SK-N-MC (cell line): Measurements from ENCODE around the gene USP40.

Source experiments
- DNase-seq: peaks from one replicate; pipeline ENCODE4 v3.0.0-alpha.2; 2011; ENCODE audit warnings: low read depth, low spot score
- H3K27ac ChIP-seq: fragments of 200-600 bp; sonication (generic); 2 replicates; pipeline ENCODE4 v1.5.1; 2016; ENCODE audit warnings: mixed run types
- H3K36me3 ChIP-seq: fragments of 200-600 bp; sonication (generic); 2 replicates; pipeline ENCODE4 v1.6.1; 2017; ENCODE audit warnings: antibody characterized with exemption, low read length, mixed read lengths; ENCODE audit not compliant: insufficient read depth
- H3K4me3 ChIP-seq: fragments of 200-600 bp; sonication (generic); 2 replicates; pipeline ENCODE4 v1.5.1; 2016
- H3K9ac ChIP-seq: fragments of 200-600 bp; sonication (generic); 2 replicates; pipeline ENCODE4 v1.8.0; 2017; ENCODE audit warnings: mixed run types, mixed read lengths; ENCODE audit not compliant: insufficient read length
- H3K9me3 ChIP-seq: fragments of 200-600 bp; sonication (generic); 2 replicates; pipeline ENCODE4 v1.6.1; 2017; ENCODE audit warnings: low read depth, mild to moderate bottlenecking, antibody characterized with exemption, low read length, moderate library complexity, mixed read lengths
- EZH2 ChIP-seq: fragments of 200-600 bp; sonication (generic); IDR thresholded peaks from one replicate; pipeline ENCODE4 v1.6.1; 2017; ENCODE audit warnings: antibody characterized with exemption
- FOXP2 ChIP-seq: optimal IDR thresholded peaks from 2 replicates; pipeline ENCODE3; 2011; ENCODE audit warnings: mild to moderate bottlenecking, moderate library complexity; ENCODE audit not compliant: insufficient read depth; ENCODE audit errors: extremely low read length, control extremely low read depth
- POLR2AphosphoS5 ChIP-seq: IDR thresholded peaks from 2 replicates; pipeline ENCODE4 v1.6.1; 2012; ENCODE audit warnings: mild to moderate bottlenecking, low read depth, low read length, borderline replicate concordance

The USP40 gene, protein sequence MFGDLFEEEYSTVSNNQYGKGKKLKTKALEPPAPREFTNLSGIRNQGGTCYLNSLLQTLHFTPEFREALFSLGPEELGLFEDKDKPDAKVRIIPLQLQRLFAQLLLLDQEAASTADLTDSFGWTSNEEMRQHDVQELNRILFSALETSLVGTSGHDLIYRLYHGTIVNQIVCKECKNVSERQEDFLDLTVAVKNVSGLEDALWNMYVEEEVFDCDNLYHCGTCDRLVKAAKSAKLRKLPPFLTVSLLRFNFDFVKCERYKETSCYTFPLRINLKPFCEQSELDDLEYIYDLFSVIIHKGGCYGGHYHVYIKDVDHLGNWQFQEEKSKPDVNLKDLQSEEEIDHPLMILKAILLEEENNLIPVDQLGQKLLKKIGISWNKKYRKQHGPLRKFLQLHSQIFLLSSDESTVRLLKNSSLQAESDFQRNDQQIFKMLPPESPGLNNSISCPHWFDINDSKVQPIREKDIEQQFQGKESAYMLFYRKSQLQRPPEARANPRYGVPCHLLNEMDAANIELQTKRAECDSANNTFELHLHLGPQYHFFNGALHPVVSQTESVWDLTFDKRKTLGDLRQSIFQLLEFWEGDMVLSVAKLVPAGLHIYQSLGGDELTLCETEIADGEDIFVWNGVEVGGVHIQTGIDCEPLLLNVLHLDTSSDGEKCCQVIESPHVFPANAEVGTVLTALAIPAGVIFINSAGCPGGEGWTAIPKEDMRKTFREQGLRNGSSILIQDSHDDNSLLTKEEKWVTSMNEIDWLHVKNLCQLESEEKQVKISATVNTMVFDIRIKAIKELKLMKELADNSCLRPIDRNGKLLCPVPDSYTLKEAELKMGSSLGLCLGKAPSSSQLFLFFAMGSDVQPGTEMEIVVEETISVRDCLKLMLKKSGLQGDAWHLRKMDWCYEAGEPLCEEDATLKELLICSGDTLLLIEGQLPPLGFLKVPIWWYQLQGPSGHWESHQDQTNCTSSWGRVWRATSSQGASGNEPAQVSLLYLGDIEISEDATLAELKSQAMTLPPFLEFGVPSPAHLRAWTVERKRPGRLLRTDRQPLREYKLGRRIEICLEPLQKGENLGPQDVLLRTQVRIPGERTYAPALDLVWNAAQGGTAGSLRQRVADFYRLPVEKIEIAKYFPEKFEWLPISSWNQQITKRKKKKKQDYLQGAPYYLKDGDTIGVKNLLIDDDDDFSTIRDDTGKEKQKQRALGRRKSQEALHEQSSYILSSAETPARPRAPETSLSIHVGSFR

DNA sequence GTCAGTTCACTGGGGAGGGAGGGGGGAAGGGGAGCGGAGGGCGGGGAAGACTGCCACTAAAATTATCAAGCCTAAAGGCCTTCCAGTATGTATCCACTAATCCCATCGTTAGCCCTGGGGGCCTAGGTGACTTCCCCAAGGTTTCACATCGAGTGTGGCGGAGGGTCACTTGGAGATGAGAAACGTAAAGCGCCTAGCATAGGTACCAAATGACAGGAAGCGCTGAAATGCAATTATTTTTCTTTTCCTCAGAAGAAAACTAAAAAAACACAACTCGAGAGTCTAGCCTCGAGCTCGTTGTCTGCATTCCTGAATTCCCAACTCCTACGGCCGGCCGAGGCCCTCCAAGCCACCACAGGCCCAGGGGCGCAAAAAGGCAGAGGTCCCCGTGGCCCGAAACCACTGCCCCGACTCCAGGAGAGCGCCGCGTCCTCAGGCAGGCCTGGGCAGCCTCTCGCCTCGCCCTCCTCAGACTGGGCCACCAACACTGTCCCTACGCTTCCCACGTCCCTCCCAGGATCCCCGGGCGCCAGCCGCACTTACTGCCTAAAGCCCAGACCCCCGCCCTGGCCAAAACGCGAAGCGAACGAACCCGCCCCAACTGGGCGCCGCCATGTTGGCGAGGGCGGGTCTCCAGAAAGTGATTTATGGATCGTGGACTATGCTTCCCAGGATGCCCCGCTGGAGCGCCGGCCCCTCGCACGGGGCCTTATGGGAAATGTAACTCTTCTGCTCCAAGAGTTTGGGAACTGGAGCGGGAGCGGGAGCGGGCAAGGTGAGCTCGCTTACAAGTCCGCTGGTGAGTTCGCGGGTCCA, at the start of gene USP40:
Gene USP40, minus strand, starts transcription at position 642 of the 816 bp plus-strand sequence. CDS start 1,228 bp downstream, outside the sequence.
- no peaks in the 10 kb centered on the region for H3K9me3 ChIP-seq
- H3K36me3 ChIP-seq, result no peaks in the 10 kb centered on the region
- TF ChIP-seq FOXP2 (peak; percentile 57), POLR2AphosphoS5 (peak; percentile 71), EZH2 (no peak)
- peak within 1 kb of the TSS; percentile 83 for H3K27ac ChIP-seq
- peak within 1 kb of the TSS; percentile 92 for H3K9ac ChIP-seq
- peak within 1 kb of the TSS; percentile 80 for H3K4me3 ChIP-seq
- peak; percentile 78 for DNase-seq

DNA sequence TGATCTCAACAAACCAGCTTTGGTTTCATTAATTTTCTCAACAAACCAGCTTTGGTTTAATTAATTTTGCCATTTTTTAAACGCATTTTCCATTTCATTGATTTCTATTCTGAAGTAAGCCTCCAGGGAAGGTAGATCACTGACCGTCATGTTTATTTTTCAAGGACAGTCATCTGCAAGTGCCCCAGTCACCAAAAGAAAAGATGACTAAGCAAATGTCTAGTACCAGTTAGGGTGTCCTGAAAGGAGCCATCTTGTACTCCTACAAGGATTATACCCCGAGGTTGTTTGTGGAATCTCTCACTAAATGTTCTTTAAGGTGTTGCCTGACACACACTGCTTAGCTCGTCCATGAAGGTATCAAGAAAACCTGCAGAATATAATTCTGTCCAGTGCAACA, 44.7 kb upstream of the USP40 start:
- H3K9ac ChIP-seq, result no peak overlapping the region
- TF ChIP-seq FOXP2 (no peak), EZH2 (no peak), POLR2AphosphoS5 (no peak)
- no peaks in the 10 kb centered on the region for H3K36me3 ChIP-seq
- no peak overlapping the region for H3K27ac ChIP-seq
- no peaks in the 10 kb centered on the region for H3K9me3 ChIP-seq
- no peak overlapping the region for H3K4me3 ChIP-seq
- no peak for DNase-seq

DNA sequence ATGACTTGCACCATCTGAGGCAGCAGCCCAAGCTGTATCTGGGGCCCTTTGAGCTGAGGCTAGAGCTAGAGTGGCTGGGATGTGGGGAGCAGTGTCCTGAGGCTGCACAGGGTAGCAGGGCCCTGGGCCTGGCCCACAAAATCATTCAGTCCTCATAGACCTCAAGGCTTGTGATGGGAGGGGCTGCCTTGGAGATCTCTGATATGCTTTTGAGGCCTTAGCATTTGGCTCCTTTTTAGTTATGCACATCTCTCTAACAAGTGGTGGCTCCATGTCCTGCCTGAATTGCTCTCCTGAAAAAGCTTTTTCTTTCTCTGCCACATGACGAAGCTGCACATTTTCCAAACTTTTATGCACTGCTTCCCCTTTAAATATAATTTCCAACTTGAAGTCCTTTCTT, 39.1 kb upstream of the USP40 start:
- H3K4me3 ChIP-seq, result no peak overlapping the region
- no peak overlapping the region for H3K27ac ChIP-seq
- TF ChIP-seq EZH2, result no peak
- TF ChIP-seq POLR2AphosphoS5, result no peak
- TF ChIP-seq FOXP2, result no peak
- no peak for DNase-seq
- no peak overlapping the region for H3K9ac ChIP-seq
- no peaks in the 10 kb centered on the region for H3K9me3 ChIP-seq
- H3K36me3 ChIP-seq, result no peaks in the 10 kb centered on the region

DNA sequence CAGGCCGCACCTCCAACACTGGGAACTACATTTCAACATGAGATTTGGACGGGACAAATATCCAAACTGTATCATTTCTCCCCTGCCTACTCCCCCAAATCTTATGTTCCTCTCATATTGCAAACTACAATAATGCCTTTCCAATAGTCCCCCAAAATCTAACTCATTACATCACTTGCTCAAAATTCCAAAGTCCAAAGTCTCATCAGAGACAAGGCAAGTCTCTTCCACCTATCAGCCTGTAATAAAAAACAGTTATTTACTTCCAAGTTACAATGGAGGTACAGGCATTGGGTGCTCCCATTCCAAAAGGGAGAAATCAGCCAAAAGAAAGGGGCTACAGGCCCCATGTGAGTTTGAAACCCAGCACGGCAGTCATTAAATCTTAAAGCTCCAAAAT, 38.2 kb upstream of the USP40 start:
- H3K9ac ChIP-seq, result no peak overlapping the region
- H3K27ac ChIP-seq, result no peak overlapping the region
- TF ChIP-seq EZH2, result no peak
- no peak for TF ChIP-seq POLR2AphosphoS5
- no peak for TF ChIP-seq FOXP2
- H3K9me3 ChIP-seq, result no peaks in the 10 kb centered on the region
- no peak for DNase-seq
- H3K36me3 ChIP-seq, result no peaks in the 10 kb centered on the region
- no peak overlapping the region for H3K4me3 ChIP-seq

DNA sequence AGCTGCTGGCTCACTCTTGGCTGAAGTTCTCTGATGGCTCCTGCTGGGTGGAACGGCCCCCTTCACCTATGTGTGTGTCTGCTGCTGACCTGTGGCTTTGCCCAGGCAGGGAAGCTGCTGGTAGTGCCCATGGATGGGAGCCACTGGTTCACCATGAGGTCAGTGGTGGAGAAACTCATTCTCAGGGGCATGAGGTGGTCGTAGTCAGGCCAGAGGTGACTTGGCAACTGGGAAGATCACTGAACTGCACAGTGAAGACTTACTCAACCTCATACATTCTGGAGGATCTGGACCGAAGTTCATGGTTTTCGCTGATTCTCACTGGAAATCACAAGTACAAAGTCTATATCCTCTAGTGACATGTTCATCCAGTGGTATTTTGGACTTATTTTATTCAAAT, 36.9 kb upstream of the USP40 start:
- no peak overlapping the region for H3K9ac ChIP-seq

DNA sequence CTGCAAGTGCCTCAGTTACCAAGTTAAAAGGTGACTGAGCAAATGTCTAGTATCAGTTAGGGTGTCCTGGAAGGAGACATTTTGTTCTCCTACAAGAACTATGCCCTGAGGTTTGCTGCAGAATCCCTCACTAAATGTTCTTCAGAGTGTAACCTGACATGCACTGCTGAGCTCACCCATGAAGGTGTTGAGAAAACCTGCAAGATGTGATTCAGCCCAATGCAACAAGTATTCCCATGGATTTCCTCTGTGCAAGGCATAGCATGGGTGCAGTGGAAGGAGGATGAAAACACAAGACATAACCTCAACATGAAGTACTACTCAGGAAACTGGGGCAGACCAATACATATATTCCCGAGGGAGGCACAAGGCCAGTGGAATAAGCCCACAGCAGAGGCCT, 35.5 kb upstream of the USP40 start:
- H3K9ac ChIP-seq, result no peak overlapping the region
- no peaks in the 10 kb centered on the region for H3K36me3 ChIP-seq
- no peak overlapping the region for H3K4me3 ChIP-seq
- H3K27ac ChIP-seq, result no peak overlapping the region
- TF ChIP-seq EZH2 (no peak), FOXP2 (no peak), POLR2AphosphoS5 (no peak)
- no peak for DNase-seq
- H3K9me3 ChIP-seq, result no peaks in the 10 kb centered on the region

More for the DNA sequence above, 36.9 kb upstream of the USP40 start:
- TF ChIP-seq EZH2, result no peak
- no peak for TF ChIP-seq FOXP2
- no peak for TF ChIP-seq POLR2AphosphoS5
- no peak overlapping the region for H3K27ac ChIP-seq
- DNase-seq, result no peak
- H3K9me3 ChIP-seq, result no peaks in the 10 kb centered on the region
- H3K36me3 ChIP-seq, result no peaks in the 10 kb centered on the region
- H3K4me3 ChIP-seq, result no peak overlapping the region

DNA sequence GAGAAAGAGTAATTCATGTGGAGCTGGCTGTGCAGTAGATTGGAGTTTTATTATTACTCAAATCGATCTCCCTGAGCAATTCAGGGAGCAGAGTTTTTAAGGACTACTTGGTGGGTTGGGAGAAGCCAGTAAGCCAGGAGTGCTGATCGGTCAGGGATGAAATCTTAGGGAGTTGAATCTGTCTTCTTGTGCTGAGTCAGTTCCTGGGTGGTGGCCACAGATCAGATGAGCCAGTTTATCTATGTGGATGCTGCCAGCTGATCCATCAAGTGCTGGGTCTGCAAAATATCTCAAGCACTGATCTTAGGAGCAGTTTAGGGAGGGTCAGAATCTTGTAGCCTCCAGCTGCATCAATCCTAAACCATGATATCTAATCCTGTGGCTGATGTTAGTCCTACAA, 33.8 kb upstream of the USP40 start:
- no peak overlapping the region for H3K4me3 ChIP-seq
- TF ChIP-seq EZH2, result no peak
- TF ChIP-seq POLR2AphosphoS5, result no peak
- no peak for TF ChIP-seq FOXP2
- no peak for DNase-seq
- H3K9me3 ChIP-seq, result no peaks in the 10 kb centered on the region; the same call in 1 of the 2 replicates
- H3K27ac ChIP-seq, result no peak overlapping the region
- no peak overlapping the region for H3K9ac ChIP-seq
- no peaks in the 10 kb centered on the region for H3K36me3 ChIP-seq
